ENCODE measurements around the gene RABGEF1.
"Not testable (repeated sequence)": the region's sequence is repeated elsewhere in the genome, so short reads cannot be mapped to it uniquely, and the experiment has no call there.

The RABGEF1 gene

DNA sequence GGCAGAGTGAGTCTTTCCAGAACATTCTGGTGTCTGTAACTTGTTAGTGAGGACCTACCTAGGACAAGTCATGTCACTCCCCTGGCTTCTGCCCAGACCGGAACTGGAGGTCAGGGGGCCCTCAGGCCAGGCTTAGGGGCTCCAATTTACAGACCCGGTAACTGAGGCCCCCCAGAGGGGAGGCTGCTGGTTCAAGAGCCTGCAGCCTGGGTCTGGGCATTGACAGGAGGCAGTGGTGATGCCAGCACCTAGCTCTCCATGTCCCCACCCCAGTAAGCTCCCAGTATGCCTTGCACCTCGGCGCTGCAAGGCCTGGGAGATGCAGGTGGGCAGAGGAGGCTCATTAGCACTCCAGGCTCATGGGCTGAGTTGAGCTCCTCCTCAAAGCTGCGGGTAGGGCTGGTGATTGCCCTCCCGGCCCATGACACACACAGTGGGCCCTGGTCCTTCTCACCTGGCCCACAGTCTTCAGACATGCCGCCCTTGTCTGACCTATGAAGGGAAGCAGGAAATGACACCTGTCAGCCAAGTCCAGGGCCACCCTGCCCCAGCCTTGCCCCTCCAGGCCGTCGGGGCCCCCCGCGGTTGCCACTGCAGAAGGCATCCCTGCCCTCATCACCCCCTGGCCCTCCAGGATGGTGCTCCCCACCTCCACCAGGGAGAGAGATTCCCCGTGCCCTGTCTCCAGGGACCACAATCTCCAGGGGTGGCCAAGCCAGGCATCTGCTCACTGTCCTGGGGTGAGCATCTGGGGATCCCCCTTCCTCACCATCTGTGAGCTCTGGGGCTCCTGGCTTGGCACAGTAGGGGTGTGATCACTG lies 92.2 kb downstream of the RABGEF1 start:
- Mint-ChIP-seq H3K4me1 (ENCODE audit: low read depth) (no peaks in the 10 kb centered on the region), H3K9me3 (no peaks in the 10 kb centered on the region)

DNA sequence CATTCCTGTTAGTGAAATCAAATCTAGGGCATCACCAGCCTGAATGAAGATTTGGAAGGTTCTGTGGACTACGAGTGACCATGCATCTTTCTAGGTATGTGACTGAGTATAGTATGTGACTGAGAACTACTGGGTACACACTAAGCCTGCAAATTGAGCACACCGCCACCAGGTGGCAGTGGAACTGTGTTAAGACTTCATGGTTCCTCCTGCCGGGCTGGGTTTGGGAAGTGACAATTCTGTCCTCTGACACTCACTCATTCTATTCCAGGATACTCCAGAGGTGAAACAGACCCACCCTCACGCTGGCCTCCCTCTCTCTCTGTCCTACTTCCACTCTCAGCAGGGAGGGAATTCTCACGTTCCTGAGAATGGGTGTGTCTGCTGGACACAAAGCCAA lies 96.5 kb downstream of the RABGEF1 start:
- Mint-ChIP-seq H3K27ac (no peak overlapping the region), H3K36me3 (ENCODE audit: low read depth) (no peaks in the 10 kb centered on the region), H3K9me3 (no peaks in the 10 kb centered on the region), H3K27me3 (no peaks in the 10 kb centered on the region), H3K4me3 (no peak overlapping the region), H3K4me1 (ENCODE audit: low read depth) (no peaks in the 10 kb centered on the region)

More for the DNA sequence above, 92.2 kb downstream of the RABGEF1 start:
- Mint-ChIP-seq H3K4me3 (no peak overlapping the region), H3K36me3 (ENCODE audit: low read depth) (no peaks in the 10 kb centered on the region), H3K27ac (no peak overlapping the region), H3K27me3 (no peaks in the 10 kb centered on the region)

DNA sequence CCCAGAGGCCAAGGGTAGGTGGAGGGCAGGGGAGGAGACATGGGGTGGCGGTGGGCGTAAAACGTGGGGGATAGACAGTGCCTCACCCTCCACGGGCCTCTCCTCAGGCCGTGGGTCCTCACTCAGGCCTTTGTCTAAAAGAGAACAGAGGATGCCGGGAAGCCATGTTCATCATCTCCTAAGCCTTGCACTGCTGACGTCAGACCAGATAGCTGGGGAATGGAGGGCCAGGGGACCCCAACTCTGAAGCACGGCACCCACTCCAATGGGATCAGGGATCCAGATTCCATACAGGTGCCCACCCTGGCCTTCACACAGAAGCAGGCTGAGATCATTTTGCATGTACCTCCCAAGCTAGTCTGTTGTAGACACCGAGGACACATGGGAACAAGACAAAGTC lies 97.1 kb downstream of the RABGEF1 start:
- Mint-ChIP-seq H3K9me3 (no peaks in the 10 kb centered on the region), H3K4me3 (no peak overlapping the region), H3K36me3 (ENCODE audit: low read depth) (no peaks in the 10 kb centered on the region), H3K27me3 (no peaks in the 10 kb centered on the region), H3K27ac (no peak overlapping the region), H3K4me1 (ENCODE audit: low read depth) (no peaks in the 10 kb centered on the region)

DNA sequence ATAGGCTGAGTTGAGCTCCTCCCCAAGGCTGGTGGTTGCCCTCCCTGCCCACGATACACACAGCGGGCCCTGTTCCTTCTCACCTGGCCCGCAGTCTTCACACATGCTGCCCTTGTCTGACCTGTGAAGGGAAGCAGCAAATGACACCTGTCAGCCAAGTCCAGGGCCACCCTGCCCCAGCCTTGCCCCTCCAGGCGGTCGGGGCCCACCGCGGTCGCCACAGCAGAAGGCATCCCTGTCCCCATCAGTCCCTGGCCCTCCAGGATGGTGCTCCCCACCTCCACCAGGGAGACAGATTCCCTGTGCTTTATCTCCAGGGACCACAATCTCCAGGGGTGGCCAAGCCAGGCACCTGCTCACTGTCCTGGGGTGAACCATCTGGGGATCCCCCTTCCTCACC lies 99.3 kb downstream of the RABGEF1 start:
- Mint-ChIP-seq H3K4me3 (no peak overlapping the region), H3K36me3 (ENCODE audit: low read depth) (no peaks in the 10 kb centered on the region), H3K4me1 (ENCODE audit: low read depth) (peaks cover 13% of the 10 kb centered on the region), H3K27ac (no peak overlapping the region), H3K9me3 (no peaks in the 10 kb centered on the region), H3K27me3 (peaks cover 2% of the 10 kb centered on the region)

DNA sequence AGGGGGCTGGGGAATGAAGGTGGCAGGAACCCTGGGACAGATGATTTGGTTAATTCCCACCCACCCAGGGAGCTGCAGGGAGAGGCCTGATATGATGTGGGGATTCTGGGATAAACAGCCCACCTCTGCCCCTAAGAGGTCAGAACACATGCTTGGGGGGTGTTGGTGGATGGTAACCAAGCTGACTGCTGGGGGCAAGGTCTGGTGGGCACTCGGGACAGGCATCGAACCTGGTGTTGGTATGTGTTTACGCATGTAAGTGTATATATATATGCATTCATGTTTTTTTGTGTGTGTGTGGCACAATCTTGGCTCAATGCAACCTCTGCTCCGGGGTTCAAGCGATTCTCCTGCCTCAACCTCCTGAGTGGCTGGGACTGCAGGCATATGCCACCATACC lies 99.8 kb downstream of the RABGEF1 start:
- Mint-ChIP-seq H3K9me3 (no peaks in the 10 kb centered on the region), H3K27ac (no peak overlapping the region), H3K4me1 (ENCODE audit: low read depth) (peaks cover 16% of the 10 kb centered on the region), H3K36me3 (ENCODE audit: low read depth) (no peaks in the 10 kb centered on the region), H3K4me3 (no peak overlapping the region), H3K27me3 (peaks cover 3% of the 10 kb centered on the region)

DNA sequence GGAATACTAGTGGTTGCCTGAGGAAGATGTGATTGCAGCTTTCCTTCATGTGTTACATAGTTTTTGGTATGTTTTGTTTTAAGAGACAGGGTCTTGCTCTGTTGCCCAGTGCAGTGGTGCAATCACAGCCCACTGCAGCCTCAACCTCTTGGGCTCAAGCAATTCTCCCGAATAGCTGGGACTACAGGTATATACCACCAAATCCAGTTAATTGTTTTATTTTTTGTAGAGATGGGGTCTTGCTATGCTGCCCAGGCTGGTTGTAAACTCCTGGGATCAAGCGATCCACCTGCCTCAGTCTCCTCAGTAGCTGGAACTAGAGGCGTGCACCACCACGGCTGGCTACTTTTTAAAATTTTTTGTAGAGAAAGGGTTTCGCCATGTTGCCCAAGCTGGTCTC lies 101.4 kb downstream of the RABGEF1 start:
- Mint-ChIP-seq H3K4me1 (ENCODE audit: low read depth) (peaks cover 24% of the 10 kb centered on the region), H3K9me3 (no peaks in the 10 kb centered on the region), H3K36me3 (ENCODE audit: low read depth) (no peaks in the 10 kb centered on the region), H3K27me3 (peaks cover 3% of the 10 kb centered on the region), H3K4me3 (no peak overlapping the region), H3K27ac (no peak overlapping the region)

DNA sequence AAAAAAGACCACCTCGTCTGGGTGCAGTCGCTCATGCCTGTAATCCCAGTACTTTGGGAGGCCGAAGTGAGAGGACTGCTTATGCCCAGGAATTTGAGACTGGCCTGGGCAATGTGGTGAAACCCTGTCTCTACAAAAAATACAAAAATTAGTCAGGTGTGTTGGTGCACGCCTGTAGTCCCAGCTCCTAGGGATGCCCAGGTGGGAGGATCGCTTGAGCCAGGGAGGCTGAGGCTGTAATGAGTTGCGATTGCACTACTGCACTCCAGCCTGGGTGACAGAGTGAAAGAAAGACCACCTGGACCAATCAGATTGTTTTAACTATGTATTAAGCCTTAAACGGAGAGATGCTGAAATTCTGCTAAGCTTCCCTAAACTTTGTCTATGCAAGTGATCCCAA lies 103.0 kb downstream of the RABGEF1 start:
- H3K4me1 Mint-ChIP-seq (ENCODE audit: low read depth): peaks cover 33% of the 10 kb centered on the region
- H3K4me3 Mint-ChIP-seq: peak overlapping the region; percentile 96
- H3K9me3 Mint-ChIP-seq; H3K36me3 Mint-ChIP-seq (ENCODE audit: low read depth); H3K27me3 Mint-ChIP-seq: not testable (repeated sequence)
- peak overlapping the region; percentile 67 for H3K27ac Mint-ChIP-seq

DNA sequence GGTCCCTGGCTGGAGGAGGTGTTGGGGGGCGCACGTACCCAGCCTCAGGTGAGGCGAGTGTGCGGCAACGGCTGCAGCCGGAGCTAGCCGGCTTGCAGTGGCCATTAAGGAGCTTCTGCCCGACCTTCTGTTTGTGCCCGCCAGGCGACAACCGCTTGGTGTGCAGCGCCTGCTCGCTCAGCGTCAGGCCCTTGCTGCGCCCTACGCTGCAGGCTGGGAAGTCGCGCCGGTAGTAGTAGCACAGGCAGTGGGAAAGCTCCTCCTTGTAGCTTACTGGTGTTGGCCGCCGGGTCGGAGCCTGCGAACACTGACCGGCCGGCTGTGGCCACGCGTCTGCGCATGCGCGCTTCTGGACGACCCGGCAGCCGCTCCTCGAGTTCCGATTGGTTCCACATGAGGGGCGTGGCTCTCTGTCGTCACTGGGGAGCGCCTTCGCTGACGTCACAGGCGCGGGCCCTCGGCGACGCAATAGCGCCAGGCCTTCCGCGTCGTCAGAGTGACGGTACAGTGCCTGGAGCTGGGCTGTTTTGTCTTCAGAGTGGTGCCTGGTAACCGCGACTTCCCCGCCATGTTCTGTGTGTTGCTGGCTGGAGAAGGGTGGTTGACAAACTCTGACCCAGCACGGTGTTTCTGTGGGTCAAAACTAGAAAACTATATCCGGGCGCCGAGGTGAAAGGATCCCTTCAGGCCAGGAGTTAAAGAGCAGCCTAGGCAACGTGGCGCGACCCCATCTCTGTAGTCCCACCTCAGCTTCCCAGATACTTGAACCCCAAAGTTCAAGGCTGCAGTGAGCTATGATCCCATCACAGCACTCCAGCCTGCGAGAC lies 104.2 kb downstream of the RABGEF1 start:
- H3K9me3 Mint-ChIP-seq: no peaks in the 10 kb centered on the region
- peak overlapping the region; percentile 98 for H3K27ac Mint-ChIP-seq
- peaks cover 3% of the 10 kb centered on the region for H3K36me3 Mint-ChIP-seq (ENCODE audit: low read depth)
- peaks cover 34% of the 10 kb centered on the region for H3K4me1 Mint-ChIP-seq (ENCODE audit: low read depth)
- H3K27me3 Mint-ChIP-seq: peaks cover 3% of the 10 kb centered on the region
- H3K4me3 Mint-ChIP-seq: peak overlapping the region; percentile 96

DNA sequence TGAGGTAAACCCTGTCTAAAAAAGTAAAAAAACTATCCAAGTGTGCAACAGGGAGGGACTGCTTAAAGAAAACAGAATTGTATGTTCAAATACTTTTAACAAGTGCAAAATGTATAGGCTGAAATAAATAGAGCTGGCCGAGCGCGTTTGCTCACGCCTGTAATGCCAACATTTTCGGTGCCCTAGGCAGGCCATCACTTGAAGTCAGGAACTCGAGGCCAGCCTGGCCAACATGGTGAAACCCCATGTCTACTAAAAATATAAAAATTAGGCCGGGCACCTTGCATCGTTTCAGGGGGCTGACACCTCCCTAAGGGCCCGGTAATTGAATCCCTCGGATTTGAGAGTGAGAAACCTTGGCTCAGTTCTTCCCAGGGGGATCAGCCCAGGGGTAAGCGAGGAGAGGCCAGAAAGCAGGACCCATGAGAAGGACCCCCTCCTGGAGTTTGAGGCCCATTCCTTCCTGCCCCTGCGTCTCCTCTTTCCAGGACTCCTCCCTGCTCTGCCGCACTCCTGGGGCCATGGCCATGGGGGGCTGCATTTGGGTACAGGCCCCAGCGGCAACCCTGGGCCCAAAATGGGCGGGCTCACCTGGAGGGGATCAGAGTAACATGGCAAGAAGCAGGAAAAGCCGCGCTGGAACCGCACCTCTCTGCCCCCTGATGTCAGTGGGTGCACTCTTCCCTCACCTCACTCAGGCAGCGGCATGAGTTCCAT lies 105.0 kb downstream of the RABGEF1 start:
- no peaks in the 10 kb centered on the region for H3K9me3 Mint-ChIP-seq
- peaks cover 34% of the 10 kb centered on the region for H3K4me1 Mint-ChIP-seq (ENCODE audit: low read depth)
- peaks cover 3% of the 10 kb centered on the region for H3K27me3 Mint-ChIP-seq
- peak overlapping the region; percentile 96 for H3K4me3 Mint-ChIP-seq
- peaks cover 3% of the 10 kb centered on the region for H3K36me3 Mint-ChIP-seq (ENCODE audit: low read depth)
- peak overlapping the region; percentile 98 for H3K27ac Mint-ChIP-seq

DNA sequence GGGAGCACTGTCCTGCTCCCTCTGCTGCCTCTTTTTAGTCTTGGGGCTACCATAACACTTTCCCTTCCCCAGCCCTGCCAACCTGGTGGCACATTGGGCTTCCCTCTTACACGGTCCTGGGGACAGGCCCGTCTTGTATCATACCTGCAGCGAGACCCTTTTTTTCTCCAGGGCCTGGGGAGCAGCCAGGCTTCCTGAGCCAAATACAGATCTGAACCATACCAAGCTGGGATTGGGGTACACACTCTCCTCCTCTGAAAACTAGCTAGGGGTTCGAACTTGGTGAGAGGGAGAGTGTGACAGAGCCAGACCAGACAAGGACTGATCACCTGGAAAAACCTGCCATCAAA lies 105.5 kb downstream of the RABGEF1 start:
- H3K9me3 Mint-ChIP-seq; H3K27me3 Mint-ChIP-seq; H3K36me3 Mint-ChIP-seq (ENCODE audit: low read depth): not testable (repeated sequence)
- peak overlapping the region; percentile 96 for H3K4me3 Mint-ChIP-seq
- H3K27ac Mint-ChIP-seq: peak overlapping the region; percentile 85
- peaks cover 34% of the 10 kb centered on the region for H3K4me1 Mint-ChIP-seq (ENCODE audit: low read depth)

DNA sequence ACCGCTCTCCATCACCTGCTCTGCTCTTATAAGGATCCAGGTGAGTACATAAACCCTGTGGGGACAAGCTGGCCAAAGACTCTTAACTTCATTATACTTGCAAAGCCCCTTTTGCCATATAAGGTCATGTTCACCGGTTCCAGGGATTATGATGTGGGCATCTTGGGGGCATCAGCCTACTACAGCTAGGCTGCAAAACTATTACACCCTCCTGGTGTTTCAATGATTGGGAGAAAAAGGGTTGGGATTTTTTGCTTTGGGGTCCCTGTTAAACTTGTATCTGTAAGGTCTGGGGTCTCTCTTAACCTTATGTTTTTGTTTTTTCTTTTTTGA lies 107.0 kb downstream of the RABGEF1 start:
- H3K27me3 Mint-ChIP-seq; H3K36me3 Mint-ChIP-seq (ENCODE audit: low read depth); H3K9me3 Mint-ChIP-seq; H3K4me3 Mint-ChIP-seq: not testable (repeated sequence)
- H3K27ac Mint-ChIP-seq: peak overlapping the region; percentile 45
- H3K4me1 Mint-ChIP-seq (ENCODE audit: low read depth): peaks cover 34% of the 10 kb centered on the region

DNA sequence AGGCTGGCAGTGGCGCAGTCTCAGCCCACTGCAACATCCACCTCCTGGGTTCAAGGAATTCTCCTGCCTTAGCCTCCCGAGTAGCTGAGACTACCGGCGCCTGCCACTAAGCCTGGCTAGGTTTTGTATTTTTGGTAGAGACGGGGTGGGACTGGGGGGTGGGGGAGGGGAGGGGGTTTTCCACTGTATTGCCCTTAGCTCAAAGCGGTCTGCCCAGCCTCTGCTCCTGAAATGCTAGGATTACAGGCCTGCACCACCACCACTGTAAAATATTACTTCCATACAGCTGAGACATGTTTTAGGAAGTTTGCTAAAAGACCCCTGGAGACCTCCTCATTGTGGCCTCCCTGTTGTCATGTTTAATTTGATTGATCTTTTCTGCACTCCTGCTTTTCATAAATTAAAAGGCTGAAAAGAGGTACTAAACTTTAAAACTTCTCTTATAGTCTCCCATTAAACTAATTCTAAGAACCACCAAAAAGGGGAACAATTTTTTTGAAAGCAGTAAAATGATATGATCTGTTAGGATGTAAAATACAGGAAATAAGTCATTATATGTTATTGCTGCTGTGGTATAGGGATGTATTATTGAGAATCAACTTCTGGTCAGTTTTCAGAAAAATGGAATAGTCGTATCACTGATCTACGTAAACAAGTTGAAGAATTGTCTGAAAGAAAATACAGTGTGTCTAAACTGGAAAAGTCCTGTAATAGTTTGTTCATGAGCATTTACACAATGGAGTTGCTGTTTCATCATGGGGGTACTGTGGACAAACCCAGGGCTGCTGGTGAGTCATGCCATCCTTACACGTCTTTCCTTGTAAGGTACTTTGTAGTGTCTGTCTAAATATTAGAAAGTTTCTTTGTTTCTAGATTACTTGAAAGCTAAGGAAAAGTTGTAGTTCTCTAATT lies 107.6 kb downstream of the RABGEF1 start:
- Mint-ChIP-seq H3K27me3 (peaks cover 3% of the 10 kb centered on the region), H3K9me3 (no peaks in the 10 kb centered on the region), H3K36me3 (ENCODE audit: low read depth) (peaks cover 3% of the 10 kb centered on the region), H3K27ac (peak overlapping the region; percentile 84), H3K4me3 (no peak overlapping the region), H3K4me1 (ENCODE audit: low read depth) (peaks cover 34% of the 10 kb centered on the region)

DNA sequence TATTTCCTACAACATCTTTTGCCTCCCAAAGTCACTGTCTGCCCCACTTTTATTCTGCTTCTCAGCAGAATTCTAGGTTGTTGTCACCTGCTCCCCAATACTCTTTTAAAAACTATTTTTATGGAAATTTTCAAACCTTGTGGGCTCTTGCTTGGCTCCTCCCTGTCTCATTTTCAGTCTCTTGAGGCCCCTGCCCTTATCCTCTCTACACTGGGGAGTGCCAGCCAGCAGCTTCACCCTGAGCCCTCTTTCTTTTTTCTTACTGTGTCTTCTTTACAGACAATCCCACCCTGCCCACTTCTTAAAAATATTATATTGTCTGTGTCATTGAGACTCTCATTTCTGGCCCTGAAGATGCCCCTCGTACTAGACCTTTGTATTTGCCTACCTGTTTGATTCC lies 118.8 kb downstream of the RABGEF1 start:
- H3K4me3 Mint-ChIP-seq: no peak overlapping the region
- peaks cover 21% of the 10 kb centered on the region for H3K4me1 Mint-ChIP-seq (ENCODE audit: low read depth)
- H3K36me3 Mint-ChIP-seq (ENCODE audit: low read depth): peaks cover 5% of the 10 kb centered on the region
- H3K27ac Mint-ChIP-seq: peak overlapping the region; percentile 88
- no peaks in the 10 kb centered on the region for H3K9me3 Mint-ChIP-seq
- no peaks in the 10 kb centered on the region for H3K27me3 Mint-ChIP-seq

DNA sequence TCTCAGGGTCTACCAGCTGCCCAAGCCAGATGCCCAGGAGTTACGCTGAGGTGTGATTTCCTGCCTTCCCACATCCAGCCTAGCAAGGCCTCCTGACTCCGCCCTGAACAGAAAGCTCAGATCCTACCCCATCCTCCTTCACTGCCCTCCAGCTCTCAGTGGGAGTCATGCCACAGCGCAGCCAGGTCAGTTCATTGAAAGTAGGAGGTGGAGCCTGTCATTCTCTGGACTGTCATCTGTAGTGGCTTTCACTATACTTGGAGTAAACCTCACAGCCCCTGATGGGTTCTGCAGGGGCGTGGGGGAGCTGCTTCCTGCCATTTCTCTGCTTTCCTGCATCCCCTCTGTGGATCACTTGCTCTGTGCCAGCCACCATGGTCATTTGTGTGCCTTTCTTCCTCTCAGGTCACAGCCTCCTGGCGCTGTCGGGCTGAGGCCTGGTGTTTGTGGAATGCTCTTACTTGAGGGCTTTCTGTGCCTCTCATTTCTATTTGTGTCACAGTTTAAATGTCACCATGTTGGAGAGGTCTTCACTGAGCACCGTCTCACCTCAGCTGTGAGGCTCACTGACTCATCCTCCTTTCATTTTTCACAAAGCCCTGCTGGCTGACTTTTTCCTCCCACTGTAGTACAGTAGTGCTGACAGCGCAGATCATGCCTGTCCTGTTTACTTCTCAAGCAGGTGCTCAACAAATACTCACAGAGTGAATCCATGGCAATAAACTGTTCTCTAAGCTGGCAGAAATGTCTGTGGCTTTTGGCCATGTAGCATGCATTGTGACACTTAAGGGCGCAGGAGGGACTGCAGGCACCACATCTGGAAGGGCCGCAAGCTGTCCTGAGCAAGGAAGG lies 119.5 kb downstream of the RABGEF1 start:
- Mint-ChIP-seq H3K27ac (peak overlapping the region; percentile 88), H3K36me3 (ENCODE audit: low read depth) (peaks cover 5% of the 10 kb centered on the region), H3K4me3 (peak overlapping the region; percentile 54), H3K9me3 (no peaks in the 10 kb centered on the region), H3K27me3 (no peaks in the 10 kb centered on the region), H3K4me1 (ENCODE audit: low read depth) (peaks cover 21% of the 10 kb centered on the region)
